OCI-M2 (cell line): Measurements from ENCODE around the gene F11R.
A peak's percentile ranks its signal among the peaks of the same experiment; 100 is the strongest.
"Not testable (repeated sequence)": the region's sequence is repeated elsewhere in the genome, so short reads cannot be mapped to it uniquely, and the experiment has no call there.

Experiments
- DNase-seq: peaks from one replicate; lab custom pipeline; 2025; ENCODE audit not compliant: unreplicated experiment; lab: John Stamatoyannopoulos, UW

F11R gene

DNA sequence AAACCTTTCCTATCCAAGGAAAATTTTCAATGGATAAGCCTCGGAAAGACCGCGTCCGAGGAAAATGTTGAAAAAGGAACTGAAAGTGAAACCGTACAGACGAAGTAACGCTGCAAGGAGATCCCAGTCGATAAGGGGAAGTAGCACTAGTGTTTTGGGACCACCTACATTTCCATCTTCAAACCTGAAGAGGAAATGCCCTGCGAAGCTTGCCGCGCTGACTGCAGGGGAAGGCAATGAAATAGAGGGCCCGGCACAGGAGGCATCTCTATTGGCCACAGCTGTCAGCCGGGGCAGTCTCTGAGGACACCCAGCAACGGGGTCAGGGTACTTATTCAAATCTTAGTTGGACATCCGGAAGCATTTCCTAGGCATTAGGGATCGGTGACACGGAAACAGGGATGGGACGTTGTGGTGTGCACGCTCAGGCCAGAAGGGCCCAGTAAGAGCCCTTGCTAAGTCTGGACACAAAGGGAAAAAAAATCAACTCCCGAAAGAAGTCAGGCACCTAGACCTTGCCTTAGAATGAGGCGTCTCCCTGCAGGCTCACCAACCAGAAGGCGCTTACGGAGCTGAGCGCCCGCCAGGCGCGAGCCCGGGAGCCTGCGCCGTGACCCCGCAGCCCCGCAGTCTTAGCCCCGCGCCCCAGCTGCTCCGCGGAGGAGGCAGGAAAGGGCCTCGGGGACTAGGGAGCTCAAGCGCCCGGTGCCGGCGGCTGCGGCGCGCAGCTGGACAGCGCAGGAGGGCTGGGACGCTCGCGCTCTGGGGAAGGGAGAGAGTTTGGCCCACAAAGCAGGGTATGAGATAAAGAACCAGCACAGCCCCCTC is 24.2 kb upstream of the F11R start:
- DNase-seq = no peak

DNA sequence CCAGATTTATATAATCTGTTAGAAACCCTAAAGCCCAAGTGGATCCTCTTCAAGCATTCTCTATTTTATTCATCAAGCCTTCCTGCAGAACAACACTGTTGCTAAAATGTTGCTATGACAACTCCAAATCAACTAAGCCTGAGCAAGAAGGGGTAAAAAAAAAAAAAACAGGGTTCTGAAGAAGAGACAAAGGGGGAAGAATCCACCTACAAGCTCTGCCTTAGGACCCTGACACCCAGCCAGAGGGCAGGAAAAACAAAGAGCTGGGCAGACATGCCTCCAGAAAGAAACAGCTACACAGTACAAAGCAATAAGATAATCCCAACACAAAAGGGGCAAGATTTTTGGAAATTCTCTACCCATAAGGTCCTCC is 23.6 kb upstream of the F11R start:
- no peak for DNase-seq

DNA sequence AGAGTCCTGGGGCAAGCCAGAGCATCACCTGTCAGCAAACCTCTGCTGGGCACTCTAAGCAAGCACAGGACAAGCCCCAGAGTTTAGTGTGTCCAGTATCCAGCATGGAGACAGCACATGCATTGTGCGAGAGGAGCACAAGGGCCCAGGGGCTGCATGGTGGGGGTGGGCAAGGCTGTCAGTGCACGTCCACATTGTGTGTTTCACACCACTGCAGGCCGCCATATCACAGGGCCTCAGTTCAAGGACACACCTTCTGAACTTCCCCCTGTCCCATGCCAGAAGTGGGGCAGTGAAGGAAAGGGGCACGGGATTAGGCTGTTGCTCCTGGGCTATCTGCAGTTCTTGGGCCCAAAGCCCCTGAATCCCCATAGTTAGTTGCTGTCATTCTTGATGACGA is 18.6 kb upstream of the F11R start:
- no peak for DNase-seq

DNA sequence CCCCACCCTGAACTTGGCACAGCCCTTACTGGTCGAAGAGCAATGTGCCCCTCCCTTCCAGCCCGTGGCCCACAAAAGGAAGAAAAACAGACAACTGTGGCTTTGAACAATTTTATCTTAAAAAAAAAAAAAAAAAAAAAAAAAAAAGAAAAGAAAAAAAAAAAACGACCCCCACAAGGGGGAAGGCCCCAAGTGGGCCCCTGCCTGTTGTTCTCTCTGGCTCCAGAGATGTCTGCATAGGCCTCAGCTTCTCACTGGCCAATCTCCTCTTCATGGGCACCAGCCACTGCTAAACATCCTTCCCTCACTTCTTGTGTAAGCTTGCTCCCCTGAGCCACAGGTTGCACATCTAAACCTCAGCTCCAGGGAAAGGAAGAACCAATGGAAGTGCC is 18.2 kb upstream of the F11R start:
- DNase-seq = no peak

DNA sequence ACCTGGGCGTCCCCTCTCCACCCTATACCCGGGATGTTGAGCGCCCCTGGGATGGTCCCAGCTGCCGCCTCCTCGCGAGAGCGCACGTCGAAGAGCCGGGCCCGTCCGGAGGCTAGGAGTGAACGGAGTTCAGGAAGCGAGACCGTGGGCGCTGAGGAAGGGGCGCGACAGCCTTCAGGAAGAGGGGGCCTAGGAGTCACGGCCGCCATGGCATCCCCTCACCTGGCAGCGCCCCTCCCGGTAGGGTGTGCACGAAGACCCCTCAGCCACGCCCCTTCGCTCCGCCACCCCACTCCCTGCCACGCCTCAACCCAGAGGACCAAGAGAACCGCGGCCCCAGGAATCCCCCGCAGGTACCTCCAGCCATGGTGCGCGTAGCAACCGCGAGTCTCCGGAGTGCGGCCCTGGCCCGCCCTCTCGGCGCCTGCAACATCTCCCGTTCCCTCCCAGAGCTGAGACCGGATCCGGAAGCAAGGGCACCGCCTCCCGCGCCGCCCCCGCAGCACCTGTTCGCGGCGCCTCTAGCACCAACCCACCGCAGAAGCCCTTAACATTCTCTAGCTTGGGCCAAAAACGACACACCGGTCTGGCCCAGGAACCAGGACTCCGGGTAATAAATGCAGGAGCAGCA is 17.7 kb upstream of the F11R start, which contains the start of gene TSTD1:
TSTD1 (minus strand) TSS at position 442 of the 631 bp plus-strand sequence; CDS start at position 367, 75 bp downstream.
- no peak for DNase-seq

DNA sequence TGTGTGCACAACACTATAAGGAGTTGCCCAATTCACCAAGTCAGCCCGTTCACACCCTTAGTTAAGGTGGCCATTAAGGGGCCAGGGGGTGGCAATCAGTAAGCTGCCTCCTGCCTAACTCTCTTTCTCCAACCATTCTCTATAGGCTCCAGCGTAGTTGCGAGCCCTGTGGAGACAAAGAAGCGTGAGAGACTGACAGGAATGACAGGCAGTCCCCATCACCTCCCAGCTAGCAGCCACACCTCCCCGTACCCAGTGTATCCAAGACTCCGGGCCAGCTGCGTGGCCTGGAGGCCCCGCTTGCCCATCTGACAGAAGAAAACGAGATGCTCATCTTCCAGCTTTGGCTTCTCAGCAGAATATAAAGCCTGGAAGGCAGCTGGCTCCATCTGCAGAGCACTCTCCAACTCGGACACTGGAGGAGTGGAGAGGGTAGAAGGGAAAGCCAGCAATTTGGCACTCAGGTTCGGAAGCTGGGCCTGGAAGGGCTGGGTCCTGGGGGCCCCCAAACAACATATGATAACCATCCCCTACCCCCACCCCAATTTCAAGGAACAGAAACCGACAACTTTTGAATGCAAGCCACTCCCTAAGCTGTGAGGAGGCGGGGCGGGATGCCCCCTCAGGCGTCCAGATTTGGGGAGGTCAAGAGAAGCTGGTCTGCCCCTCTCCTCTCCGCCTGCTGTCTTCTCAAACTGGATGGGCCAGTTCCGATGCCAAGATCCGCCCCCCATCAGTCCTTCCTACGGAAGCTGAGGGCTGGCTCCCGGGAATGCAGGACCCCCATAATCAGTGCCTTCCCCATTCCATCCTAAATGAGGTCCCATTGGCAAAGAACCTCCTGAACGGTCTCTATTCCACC is 16.9 kb upstream of the F11R start:
- no peak for DNase-seq

DNA sequence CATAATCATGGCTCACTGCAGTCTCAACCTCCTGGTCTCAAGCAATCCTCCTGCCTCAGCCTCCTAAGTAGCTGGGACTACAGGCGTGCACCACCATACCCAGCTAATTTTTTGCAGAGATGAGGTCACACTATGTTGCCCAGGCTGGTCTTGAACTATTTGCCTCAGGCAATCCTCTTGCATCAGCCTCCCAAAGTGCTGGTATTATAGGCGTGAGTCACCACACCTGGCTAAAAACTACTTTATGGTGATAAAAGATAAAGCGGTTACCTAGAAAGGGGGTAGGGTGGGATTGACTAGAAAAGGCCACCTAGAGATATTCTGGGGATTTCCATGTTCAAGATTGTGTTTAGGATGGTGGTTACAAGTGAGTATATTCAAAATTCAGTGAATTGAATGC is 12.8 kb upstream of the F11R start:
- DNase-seq = no peak

DNA sequence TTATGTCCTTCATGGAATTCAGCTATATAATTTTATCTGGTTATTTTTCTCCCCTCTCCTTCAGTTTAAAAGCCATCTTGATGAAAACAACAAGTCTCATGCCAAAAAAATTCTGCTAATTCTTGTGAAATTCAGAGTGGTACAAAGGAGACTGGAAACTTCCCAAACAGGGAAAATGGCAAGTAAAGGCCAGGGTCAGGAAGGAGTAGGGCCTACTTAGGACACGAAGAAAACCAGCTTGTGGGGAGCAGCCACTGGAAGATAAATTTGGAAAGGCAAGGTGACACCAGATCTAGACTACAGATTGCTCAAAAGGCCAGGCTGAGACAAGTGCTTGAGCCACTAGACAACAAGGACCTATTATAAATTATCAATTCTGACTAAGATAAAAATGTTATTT is 11.5 kb upstream of the F11R start:
- no peak for DNase-seq

DNA sequence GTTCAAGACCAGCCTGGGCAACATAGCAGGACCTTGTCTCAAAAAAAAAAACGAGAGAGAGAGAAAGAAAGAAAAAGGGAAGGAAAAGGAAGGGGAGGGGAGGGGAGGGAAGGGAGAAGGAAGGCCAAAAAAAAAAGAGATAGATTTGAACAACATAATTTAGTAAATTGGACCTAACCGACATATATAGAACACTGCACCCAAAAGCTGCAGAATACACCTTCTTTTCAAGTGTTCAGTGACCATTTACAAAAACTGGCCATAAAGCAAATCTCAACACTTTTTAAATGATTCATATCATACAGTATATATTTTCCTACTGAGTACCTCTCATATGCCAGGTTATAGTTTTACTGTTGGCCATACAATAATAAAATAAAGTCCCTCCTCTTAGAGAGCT is 10.9 kb upstream of the F11R start:
- DNase-seq = no peak

DNA sequence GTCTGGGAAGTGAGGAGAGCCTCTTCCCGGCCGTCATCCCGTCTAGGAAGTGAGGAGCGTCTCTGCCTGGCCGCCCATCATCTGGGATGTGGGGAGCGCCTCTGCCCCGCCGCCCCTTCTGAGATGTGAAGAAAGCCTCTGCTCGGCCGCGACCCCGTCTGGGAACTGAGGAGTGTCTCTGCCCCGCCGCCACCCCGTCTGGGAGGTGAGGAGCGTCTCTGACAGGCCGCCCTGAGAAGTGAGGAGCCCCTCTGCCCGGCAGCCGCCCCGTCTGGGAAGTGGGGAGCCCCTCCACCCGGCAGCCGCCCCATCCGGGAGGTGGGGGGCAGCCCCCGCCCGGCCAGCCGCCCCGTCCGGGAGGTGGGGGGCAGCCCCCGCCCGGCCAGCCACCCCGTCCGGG is 8.5 kb upstream of the F11R start:
- DNase-seq = not testable (repeated sequence)

DNA sequence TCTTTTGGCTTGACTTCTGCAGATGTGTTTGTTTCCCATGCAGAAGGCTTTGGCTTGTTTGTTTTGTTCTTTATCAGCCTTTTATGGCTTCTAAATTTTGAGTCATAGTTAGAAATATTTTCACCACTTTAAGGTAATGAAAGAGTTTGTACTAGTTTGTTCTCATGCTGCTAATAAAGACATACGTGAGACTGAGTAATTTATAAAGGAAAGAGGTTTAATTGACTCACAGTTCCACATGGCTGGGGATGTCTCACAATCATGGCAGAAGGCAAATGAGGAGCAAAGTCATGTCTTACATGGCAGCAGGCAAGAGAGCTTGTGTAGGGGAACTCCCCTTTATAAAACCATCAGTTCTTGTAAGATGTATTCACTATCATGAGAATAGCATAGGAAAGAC is 6.0 kb upstream of the F11R start:
- DNase-seq = not testable (repeated sequence)

DNA sequence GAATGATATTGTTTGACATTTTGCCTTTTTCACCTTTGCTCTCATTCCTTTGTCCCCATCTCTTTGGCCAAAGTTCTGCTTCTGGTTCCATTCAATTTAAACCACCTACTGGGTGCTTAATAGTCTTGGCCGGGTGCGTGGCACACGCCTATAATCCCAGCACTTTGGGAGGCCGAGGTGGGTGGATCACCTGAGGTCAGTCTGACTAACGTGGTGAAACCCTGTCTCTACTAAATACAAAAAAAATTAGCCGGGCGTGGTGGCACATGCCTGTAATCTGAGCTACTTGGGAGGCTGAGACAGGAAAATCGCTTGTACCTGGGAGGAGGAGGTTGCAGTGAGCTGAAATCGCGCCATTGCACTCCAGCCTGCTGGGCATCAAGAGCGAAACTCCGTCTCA is 1.5 kb upstream of the F11R start:
- not testable (repeated sequence) for DNase-seq

DNA sequence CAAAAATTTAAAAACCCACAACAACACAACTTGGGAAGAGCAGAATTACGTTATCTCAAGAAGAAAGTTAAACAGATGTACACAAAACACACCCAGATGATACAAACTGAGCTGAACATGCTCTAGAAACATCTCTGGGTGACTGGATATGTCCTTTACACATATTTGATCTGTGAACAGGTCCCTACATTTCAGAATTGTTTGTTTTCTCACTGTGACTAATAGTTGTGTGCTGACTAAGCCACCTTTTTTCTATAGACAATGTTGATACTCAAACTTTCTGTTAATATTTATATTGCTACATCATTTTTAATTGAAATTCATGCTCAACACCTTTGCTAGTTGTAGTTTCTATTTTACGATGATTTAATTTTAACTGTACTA is 1.0 kb upstream of the F11R start:
- DNase-seq = no peak

DNA sequence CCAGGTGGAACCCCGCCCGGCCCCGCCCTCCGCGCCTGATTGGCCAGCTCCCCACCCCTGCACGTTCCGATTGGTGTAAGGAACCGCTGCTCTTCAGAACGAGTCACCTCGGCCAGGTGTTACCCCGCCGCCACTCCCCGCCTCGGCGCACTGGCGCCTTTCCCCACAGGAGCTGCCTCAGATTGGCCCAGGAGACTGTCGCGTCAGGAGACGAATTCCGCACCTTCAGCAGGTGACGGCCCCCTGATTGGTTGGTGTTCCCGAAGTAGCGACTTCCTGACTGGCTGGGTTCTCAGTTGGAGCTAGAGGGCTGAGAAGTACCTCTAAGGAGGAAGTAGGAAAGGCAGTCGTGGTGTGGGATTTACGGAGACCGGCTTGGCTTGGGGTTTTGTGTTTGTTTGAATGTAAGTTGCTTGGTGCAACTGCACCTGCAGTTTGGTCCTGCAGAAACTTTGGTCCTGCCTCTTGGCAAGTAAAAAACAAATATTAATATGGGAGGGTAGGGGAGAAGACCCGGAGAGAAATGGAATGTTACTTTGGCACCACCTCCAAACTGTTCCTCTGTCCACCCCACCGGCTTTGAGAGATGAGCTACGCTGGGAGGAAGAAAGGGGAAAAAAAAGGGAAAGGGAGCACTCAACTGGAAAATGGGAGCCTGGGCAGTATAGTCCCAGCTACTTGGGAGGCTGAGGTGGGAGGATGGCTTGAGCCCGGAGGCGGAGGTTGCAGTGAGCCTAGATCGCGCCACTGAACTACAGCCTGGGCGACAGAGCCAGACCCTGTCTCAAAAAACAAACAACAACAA is 415 bp upstream of the F11R start:
- DNase-seq = peak; percentile 73

DNA sequence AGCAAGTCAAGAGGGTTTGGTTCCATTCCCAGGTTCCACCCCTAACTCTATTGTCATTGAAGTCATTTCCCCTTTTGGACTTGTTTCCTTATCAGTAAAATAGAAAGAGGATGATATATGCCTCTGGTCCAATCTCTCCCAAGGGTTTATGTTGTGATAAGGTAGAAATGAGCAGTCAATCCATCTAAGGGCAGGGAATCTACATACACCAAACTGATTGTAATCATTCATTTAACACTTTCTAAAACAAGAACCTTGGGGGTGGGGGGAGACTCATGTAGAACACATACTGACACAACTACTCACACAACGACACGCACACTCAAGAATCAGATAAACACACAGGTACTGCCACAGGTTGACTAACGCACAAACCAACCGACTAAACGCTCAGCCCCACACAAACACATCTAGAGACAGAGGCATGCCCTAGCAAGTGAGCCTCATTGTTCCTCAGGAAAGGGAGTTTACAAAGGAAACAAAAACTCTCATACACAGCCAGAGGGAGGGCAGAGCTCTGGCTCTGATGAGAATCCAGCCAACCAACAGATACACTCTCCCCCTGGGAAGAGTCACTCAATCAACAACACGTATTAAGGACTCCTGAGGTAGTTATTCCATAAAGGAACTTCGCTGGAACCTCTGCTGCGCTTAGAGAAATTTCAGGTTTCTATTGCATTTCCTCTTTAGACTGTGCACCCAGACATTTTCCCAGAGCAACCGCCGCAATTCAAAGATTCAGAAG is 1.0 kb downstream of the F11R start:
- no peak for DNase-seq

DNA sequence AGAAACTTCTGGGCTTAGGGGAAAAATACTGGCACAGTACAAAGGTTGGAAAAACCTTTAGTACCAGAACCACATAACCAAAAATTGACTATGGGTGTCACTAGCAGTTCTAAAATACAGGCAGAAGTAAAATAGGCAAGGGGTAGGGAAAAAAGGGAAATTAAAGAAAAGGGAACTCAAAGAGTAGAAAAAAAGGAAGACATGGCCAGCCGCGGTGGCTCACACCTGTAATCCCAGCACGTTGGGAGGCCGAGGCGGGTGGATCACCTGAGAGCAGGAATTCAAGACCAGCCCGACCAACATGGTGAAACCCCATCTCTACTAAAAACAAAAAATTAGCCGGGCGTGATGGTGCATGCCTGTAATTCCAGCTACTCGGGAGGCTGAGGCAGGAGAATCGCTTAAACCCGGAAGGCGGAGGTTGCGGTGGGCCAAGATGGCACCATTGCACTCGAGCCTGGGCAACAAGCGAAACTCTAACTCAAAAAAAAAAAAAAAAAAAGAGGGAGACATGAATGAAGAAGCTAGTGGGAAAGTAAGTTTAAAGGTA is 1.8 kb downstream of the F11R start:
- DNase-seq = not testable (repeated sequence)

DNA sequence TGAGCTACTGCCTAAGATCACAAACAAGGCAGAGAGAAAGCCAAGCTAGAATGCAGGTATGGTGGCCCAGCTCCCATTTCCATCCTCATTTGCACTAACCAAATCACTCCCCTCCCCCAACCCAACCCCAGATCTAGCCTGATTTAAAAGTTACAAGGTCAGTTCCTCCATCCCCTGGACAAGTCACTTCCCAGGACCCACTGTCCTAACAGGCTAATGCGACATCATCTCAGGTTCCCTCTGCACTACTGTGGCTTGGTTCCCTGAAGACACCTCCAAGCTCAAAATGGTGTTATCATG is 2.4 kb downstream of the F11R start:
- DNase-seq = no peak

DNA sequence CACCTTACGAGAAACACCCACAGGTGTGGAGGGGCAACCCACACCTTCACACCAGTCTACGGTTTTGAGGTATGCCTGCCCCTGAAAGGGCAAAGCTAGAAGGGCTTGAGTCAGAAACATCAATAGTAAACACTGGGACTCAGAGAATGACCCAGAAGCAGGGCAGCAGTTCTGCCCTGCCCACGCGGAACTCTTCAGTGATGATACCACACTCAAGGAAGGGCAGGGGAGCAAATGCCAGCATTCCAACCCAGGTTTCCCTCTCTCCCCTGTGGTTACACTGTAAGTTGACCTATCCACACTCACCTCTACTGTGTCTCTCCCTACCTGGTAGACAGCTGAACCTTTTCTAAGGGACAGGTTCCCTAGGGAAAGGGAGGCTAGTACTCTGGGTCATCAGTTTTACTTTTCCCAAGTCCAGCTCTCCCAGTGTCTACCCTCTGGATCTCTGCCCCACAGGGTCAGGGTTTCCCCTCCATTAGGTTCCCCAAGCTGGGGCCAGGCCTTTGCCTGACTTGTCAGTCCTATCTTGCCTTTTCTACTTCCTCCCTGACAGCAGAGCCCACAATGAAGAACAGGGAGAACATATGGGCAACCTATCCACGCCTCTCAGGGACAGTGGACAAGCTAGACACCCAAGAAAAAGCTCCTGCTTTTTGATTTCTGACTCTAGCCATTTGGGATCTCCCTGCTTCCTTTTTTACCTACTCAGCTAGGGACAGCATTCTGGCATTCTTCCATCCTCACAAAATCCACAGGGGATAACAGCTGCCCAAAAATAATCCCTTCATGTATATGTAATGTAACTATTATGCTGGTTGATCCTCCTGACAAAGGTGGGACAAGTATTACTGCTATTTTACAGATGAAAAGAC is 3.0 kb downstream of the F11R start:
- no peak for DNase-seq

DNA sequence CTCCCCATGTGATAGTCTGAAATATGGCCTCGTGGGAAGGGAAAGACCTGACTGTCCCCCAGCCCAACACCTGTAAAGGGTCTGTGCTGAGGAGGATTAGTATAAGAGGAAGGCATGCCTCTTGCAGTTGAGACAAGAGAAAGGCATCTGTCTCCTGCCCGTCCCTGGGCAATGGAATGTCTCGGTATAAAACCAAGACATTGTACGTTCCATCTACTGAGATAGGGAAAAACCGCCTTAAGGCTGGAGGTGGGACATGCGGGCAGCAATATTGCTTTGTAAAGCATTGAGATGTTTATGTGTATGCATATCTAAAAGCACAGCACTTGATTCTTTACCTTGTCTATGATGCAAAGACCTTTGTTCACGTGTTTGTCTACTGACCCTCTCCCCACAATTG is 3.8 kb downstream of the F11R start:
- DNase-seq = not testable (repeated sequence)
